Memory B cell (primary cell): ENCODE data around the gene RNU6-9.

Experiments used
- ATAC-seq: fragments of 150-1000 bp; cut with Tn5 transposase; 2 replicates; pipeline ENCODE4 v1.10.0; 2021; ENCODE audit warnings: low read depth, mild to moderate bottlenecking, moderate library complexity
- DNase-seq, 2 donors: peaks; one replicate each; pipeline ENCODE4 v3.0.0; 2022; ENCODE audit warnings: low spot score in 2 of 2
- H3K27ac Mint-ChIP-seq: one replicate; pipeline ENCODE4 v1.8.0; 2022; ENCODE audit warnings: mild to moderate bottlenecking, moderate library complexity, mixed read lengths
- H3K27me3 Mint-ChIP-seq: one replicate; pipeline ENCODE4 v1.8.0; 2022; ENCODE audit warnings: mixed read lengths
- H3K36me3 Mint-ChIP-seq: one replicate; pipeline ENCODE4 v1.8.0; 2022; ENCODE audit warnings: mild to moderate bottlenecking, mixed read lengths
- H3K4me1 Mint-ChIP-seq: one replicate; pipeline ENCODE4 v1.8.0; 2022; ENCODE audit warnings: mixed read lengths
- H3K4me3 Mint-ChIP-seq: one replicate; pipeline ENCODE4 v1.8.0; 2022; ENCODE audit warnings: mild to moderate bottlenecking, moderate library complexity, mixed read lengths
- H3K9me3 Mint-ChIP-seq: one replicate; pipeline ENCODE4 v1.8.0; 2022; ENCODE audit warnings: mixed read lengths

The RNU6-9 gene

GRCh38 chr19:855142-855541 is 38.1 kb upstream of the RNU6-9 start:
- H3K27me3 Mint-ChIP-seq, result peaks cover 3% of the 10 kb centered on the region
- H3K4me1 Mint-ChIP-seq, result peaks cover 2% of the 10 kb centered on the region
- ATAC-seq, result no peak
- H3K4me3 Mint-ChIP-seq, result no peak overlapping the region
- H3K27ac Mint-ChIP-seq, result no peak overlapping the region
- no peaks in the 10 kb centered on the region for H3K36me3 Mint-ChIP-seq
- no peaks in the 10 kb centered on the region for H3K9me3 Mint-ChIP-seq
- no peak for DNase-seq

DNA sequence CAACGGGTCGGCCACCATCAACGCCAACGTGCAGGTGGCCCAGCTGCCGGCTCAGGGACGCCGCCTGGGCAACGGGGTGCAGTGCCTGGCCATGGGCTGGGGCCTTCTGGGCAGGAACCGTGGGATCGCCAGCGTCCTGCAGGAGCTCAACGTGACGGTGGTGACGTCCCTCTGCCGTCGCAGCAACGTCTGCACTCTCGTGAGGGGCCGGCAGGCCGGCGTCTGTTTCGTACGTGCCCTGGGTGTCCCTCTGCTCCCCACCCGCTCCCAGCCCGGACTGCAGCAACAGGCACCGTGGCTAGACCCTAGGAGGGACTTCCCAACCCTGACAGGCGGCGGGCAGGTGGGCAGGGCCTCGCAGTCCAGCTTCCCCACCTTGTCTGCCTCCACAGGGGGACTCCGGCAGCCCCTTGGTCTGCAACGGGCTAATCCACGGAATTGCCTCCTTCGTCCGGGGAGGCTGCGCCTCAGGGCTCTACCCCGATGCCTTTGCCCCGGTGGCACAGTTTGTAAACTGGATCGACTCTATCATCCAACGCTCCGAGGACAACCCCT is 37.6 kb upstream of the RNU6-9 start:
- H3K27ac Mint-ChIP-seq, result no peak overlapping the region
- H3K9me3 Mint-ChIP-seq, result no peaks in the 10 kb centered on the region
- H3K27me3 Mint-ChIP-seq, result no peaks in the 10 kb centered on the region
- H3K36me3 Mint-ChIP-seq, result no peaks in the 10 kb centered on the region
- ATAC-seq, result no peak
- H3K4me1 Mint-ChIP-seq, result peaks cover 2% of the 10 kb centered on the region
- DNase-seq, result no peak
- H3K4me3 Mint-ChIP-seq, result no peak overlapping the region

DNA sequence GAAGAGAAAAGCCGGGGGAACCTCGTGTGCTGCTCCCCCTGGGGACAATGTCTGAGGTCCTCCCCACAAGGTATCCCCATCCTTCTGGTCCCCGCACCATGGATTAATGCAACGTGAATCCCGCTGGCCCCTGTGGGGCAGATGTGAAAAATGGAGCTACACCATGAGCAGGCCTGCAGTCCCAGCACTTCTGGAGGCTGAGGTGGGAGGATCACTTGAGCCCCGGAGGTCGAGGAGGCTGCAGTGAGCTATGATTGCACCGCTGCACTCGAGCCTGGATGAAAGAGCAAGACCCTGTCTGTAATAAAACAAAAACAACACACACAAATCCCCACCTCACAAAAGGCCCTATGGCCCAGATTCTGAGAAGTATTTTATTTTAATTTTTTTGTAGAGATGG is 35.0 kb upstream of the RNU6-9 start:
- peaks cover 8% of the 10 kb centered on the region for H3K4me1 Mint-ChIP-seq
- H3K27ac Mint-ChIP-seq, result no peak overlapping the region
- H3K9me3 Mint-ChIP-seq, result no peaks in the 10 kb centered on the region
- ATAC-seq, result no peak
- no peak overlapping the region for H3K4me3 Mint-ChIP-seq
- DNase-seq, result no peak
- H3K27me3 Mint-ChIP-seq, result peaks cover 4% of the 10 kb centered on the region
- no peaks in the 10 kb centered on the region for H3K36me3 Mint-ChIP-seq

DNA sequence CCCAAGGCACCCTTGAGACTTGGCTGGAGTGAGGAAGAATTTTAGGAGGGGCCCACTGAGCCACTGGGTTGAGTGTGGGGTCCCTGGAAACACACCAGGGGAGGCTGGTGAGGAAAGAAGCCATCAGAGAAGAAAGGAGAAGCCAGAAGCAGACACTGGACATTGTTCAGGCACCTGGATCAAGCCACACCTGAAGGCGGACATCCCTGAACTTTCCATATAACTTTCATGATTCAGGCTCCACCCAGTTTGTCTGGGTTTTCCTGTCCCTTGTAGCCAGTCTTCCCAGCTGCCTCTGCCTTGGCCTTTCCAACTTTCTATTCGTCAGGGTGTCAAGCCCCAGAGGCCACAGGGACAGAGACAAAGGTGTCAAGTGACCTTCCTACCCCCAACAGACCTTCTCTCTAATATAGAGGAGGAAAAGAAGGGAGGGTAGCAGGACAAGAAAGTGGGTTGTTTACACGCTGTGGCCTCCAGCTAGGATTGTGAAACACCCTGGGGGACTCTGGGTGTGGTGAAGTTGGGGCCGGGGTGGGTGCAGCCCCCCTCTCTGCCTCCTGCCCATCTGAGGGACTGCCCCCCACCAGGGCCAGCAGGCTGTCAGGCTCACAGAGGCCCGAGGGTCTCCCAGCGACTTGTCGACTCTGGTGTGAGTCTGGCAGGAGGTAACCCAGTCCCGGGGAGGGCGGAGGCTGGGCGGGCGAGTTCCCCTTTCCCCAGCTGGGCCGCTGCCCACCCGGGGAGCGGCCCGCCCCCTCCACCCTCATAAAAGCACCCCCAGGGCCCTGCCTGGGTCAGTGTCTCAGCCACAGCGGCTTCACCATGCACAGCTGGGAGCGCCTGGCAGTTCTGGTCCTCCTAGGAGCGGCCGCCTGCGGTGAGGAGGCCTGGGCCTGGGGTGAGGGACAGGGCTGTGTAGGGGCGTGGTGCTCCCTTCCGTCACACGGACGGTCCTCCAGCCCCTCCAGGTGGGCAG is 34.1 kb upstream of the RNU6-9 start, which contains the start of gene CFD:
Gene CFD, plus strand, starts transcription at position 797 of the 976 bp plus-strand sequence. Its CDS starts 26 bp downstream, at position 823.
- peaks cover 4% of the 10 kb centered on the region for H3K27me3 Mint-ChIP-seq
- no peak for DNase-seq
- no peaks in the 10 kb centered on the region for H3K36me3 Mint-ChIP-seq
- H3K27ac Mint-ChIP-seq, result no peak within 1 kb of the TSS
- no peak for ATAC-seq
- peak within 1 kb of the TSS; percentile 56 for H3K4me3 Mint-ChIP-seq
- peaks cover 8% of the 10 kb centered on the region for H3K4me1 Mint-ChIP-seq
- H3K9me3 Mint-ChIP-seq, result no peaks in the 10 kb centered on the region

DNA sequence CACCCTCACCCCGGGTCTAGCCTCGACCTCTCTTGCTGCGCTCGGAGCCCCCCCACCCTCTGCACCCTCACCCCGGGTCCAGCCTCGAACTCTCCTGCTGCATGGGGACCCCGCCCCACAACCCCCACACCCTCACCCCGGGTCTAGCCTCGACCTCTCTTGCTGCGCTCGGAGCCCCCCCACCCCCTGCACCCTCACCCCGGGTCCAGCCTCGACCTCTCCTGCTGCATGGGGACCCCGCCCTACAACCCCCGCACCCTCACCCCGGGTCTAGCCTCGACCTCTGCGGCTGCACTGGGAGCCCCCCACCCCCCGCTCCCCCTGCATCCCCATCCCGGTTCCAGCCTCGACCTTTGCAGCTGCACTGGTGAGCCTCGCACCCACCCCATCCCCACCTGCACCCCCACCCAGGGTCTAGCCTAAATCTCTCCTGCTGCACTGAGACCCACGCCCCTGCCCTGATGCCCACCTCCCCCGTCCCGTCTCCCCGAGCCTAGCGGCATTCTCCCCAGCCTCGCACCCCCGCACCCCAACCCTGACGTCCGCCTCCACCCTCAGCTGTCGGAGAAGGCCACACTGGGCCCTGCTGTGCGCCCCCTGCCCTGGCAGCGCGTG is 32.0 kb upstream of the RNU6-9 start:
- H3K4me1 Mint-ChIP-seq, result peaks cover 11% of the 10 kb centered on the region
- H3K27me3 Mint-ChIP-seq, result peaks cover 4% of the 10 kb centered on the region
- H3K9me3 Mint-ChIP-seq, result no peaks in the 10 kb centered on the region
- H3K36me3 Mint-ChIP-seq, result no peaks in the 10 kb centered on the region
- peak overlapping the region; percentile 75 for H3K27ac Mint-ChIP-seq
- no peak for ATAC-seq
- DNase-seq, result no peak
- H3K4me3 Mint-ChIP-seq, result no peak overlapping the region

DNA sequence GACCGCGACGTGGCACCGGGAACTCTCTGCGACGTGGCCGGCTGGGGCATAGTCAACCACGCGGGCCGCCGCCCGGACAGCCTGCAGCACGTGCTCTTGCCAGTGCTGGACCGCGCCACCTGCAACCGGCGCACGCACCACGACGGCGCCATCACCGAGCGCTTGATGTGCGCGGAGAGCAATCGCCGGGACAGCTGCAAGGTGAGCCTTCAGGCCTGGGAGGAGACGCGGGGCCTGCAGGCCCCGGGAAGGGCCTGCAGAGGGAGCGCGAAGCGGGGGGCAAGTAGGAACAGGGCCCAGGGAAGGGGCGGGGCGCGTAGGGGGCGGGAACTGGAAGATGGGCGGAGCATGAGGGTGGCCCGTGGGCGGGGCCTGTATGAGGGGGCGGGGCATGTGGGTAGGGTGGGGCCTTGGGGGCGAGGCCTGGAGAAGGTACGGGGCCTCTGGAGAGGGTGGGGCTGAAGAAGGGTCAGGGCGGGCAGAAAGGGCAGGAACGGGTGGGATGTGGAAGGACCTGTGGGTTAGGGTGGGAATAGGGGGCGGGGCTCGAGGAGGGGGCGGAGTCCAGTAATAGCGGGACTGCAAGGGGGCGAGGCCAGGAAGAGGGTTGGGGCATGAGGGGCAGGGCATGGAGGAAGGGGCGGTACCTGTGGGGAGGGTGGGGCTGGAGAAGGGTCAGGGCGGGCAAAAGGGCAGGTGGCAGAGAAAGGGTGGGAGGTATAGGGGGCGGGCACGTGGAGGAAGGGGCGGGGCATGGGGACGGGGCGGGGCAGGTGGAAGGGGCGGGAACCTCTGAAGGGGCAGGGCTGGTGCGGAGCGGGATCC is 31.3 kb upstream of the RNU6-9 start:
- Mint-ChIP-seq H3K27me3 (peaks cover 4% of the 10 kb centered on the region), H3K36me3 (no peaks in the 10 kb centered on the region), H3K27ac (peak overlapping the region; percentile 67), H3K9me3 (no peaks in the 10 kb centered on the region), H3K4me1 (peaks cover 10% of the 10 kb centered on the region), H3K4me3 (peak overlapping the region; percentile 69)
- DNase-seq, result peak in 1 of 2 donors; percentile 39
- peak; percentile 10 for ATAC-seq

DNA sequence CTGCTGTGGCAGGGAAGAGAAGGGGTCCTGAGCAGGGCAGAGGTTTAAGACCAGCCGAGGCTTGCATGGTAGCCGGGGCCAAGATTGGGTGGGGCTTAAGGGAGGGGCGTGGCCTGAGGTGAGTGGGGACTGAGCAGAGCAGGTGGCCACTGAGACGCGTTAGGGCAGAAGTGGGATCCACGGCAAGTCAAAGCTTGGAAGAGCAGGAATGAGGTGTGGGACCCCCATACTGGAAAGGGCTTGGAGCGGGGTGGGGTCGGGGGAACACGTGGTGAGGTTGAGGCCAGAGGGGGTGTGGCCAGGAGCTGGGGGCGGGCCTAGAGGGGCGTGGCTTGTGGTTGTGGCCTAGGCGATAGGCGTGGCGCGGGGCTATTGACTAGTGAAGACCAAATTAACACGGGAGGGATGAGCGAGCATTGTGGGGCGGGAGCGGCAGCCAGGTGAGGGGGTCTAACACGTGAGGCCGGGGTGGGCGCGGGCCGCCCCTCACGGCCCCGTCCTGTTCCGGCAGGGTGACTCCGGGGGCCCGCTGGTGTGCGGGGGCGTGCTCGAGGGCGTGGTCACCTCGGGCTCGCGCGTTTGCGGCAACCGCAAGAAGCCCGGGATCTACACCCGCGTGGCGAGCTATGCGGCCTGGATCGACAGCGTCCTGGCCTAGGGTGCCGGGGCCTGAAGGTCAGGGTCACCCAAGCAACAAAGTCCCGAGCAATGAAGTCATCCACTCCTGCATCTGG is 30.5 kb upstream of the RNU6-9 start:
- peaks cover 4% of the 10 kb centered on the region for H3K27me3 Mint-ChIP-seq
- DNase-seq, result peak; percentile 77 to 83
- peak; percentile 48 for ATAC-seq
- H3K9me3 Mint-ChIP-seq, result no peaks in the 10 kb centered on the region
- peak overlapping the region; percentile 67 for H3K27ac Mint-ChIP-seq
- H3K4me3 Mint-ChIP-seq, result peak overlapping the region; percentile 69
- H3K36me3 Mint-ChIP-seq, result peaks cover 5% of the 10 kb centered on the region
- peaks cover 9% of the 10 kb centered on the region for H3K4me1 Mint-ChIP-seq

DNA sequence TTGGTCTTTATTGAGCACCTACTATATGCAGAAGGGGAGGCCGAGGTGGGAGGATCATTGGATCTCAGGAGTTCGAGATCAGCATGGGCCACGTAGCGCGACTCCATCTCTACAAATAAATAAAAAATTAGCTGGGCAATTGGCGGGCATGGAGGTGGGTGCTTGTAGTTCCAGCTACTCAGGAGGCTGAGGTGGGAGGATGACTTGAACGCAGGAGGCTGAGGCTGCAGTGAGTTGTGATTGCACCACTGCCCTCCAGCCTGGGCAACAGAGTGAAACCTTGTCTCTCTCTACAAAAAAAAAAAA is 30.0 kb upstream of the RNU6-9 start:
- peaks cover 9% of the 10 kb centered on the region for H3K4me1 Mint-ChIP-seq
- peak overlapping the region; percentile 67 for H3K27ac Mint-ChIP-seq
- no peaks in the 10 kb centered on the region for H3K9me3 Mint-ChIP-seq
- ATAC-seq, result no peak
- peak overlapping the region; percentile 55 for H3K4me3 Mint-ChIP-seq
- no peak for DNase-seq
- peaks cover 5% of the 10 kb centered on the region for H3K36me3 Mint-ChIP-seq
- H3K27me3 Mint-ChIP-seq, result peaks cover 4% of the 10 kb centered on the region

DNA sequence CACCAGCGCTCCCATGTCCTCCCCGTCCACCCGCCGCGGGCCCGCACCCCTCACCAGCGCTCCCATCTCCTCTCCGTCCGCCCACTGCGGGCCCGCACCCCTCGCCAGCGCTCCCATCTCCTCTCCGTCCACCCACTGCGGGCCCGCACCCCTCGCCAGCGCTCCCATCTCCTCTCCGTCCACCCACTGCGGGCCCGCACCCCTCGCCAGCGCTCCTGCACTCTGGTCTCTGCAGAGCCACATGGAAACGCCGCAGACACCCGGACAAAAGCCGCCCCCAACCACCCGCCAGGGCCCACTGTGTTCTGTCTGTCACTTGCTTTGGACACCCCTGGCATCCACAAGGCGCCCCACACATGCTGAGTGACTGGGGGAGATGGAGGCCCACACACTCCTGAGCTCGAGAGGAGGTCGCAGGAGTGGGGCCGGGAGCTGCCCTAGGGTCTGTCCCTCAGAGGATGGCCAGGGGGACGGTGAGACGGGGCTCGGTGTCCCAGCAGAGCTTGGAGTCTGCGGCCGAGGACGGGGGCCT is 26.4 kb upstream of the RNU6-9 start:
- H3K36me3 Mint-ChIP-seq, result peaks cover 16% of the 10 kb centered on the region
- DNase-seq (no peak), ATAC-seq (no peak)
- H3K27me3 Mint-ChIP-seq, result peaks cover 4% of the 10 kb centered on the region
- no peaks in the 10 kb centered on the region for H3K9me3 Mint-ChIP-seq
- H3K4me3 Mint-ChIP-seq, result no peak overlapping the region
- no peak overlapping the region for H3K27ac Mint-ChIP-seq
- H3K4me1 Mint-ChIP-seq, result peaks cover 14% of the 10 kb centered on the region

GRCh38 chr19:867301-867793 is 25.9 kb upstream of the RNU6-9 start:
- Mint-ChIP-seq H3K4me3 (no peak overlapping the region), H3K27me3 (peaks cover 4% of the 10 kb centered on the region), H3K27ac (no peak overlapping the region), H3K36me3 (peaks cover 16% of the 10 kb centered on the region), H3K9me3 (no peaks in the 10 kb centered on the region), H3K4me1 (peaks cover 17% of the 10 kb centered on the region)
- ATAC-seq (no peak), DNase-seq (no peak)

DNA sequence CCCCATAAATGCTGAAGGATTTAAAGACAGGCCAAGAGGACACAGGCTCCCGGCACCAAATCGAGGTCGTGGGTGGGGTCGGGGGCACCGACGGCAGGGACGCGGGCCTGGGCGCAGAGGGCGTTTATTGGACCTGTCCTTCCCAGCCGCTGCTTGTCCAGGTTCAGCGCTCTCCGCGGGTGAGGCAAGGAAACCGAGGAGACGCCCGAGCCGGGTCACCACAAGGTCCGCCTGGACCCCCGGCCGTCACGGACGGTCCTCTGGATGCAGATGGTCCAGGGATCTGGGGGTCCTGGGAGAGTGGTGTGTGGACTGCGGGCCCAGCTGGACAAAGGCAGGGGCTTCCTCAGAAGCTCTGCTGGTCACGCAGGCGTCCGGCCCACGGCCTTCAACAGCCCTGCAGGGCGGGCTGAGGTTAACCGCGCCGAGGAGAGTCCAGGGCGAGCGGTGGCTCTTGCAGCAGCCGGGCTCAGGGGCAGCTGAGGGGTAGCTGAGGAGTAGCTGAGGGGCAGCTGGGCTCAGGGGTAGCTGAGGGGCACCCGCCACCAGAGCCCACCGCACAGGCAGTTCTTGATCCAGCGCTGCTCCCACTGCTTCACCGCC is 25.3 kb upstream of the RNU6-9 start:
- no peaks in the 10 kb centered on the region for H3K27me3 Mint-ChIP-seq
- no peak for ATAC-seq

GRCh38 chr19:868458-869244 is 24.6 kb upstream of the RNU6-9 start:
- Mint-ChIP-seq H3K4me1 (peaks cover 16% of the 10 kb centered on the region), H3K27ac (no peak overlapping the region), H3K27me3 (no peaks in the 10 kb centered on the region), H3K9me3 (no peaks in the 10 kb centered on the region), H3K4me3 (no peak overlapping the region), H3K36me3 (peaks cover 16% of the 10 kb centered on the region)
- DNase-seq, result no peak
- no peak for ATAC-seq

More for the DNA sequence above, 25.3 kb upstream of the RNU6-9 start:
- Mint-ChIP-seq H3K9me3 (no peaks in the 10 kb centered on the region), H3K27ac (no peak overlapping the region), H3K36me3 (peaks cover 16% of the 10 kb centered on the region), H3K4me3 (no peak overlapping the region), H3K4me1 (peaks cover 16% of the 10 kb centered on the region)
- DNase-seq, result no peak
